Measurements from ENCODE around the gene TMEFF2.
A peak's percentile ranks its signal among the peaks of the same experiment; 100 is the strongest.
"Not testable (repeated sequence)": the region's sequence is repeated elsewhere in the genome, so short reads cannot be mapped to it uniquely, and the experiment has no call there.

Gene TMEFF2

DNA sequence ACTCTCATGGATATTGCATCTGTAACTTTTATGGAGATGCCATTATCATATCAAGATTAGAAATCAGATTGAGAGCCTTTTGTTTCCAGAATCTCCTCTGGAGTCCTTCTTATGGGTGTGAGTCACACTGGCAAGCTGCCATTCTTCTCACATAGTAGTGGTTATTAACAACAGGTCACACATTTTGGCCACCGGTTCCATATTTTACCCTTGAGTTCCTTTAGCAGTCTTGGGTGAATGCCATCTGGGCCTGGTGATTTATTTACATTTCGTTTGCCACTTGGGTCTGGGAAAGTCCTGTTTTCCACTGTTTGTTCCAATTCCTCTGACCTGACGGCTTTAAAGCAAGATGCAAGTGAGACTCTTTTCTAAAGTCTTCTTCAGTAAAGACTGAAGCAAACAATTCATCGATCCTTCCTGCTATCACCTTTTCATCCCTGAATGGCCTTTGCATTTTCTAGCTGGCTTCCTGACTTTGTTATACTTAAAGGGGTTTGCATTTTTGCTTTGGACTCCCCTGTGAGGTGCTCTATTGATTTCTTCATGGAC, 267.3 kb downstream of the TMEFF2 start:
- peak; percentile 53 for FAIRE-seq

- no peak for FAIRE-seq
Measured at GRCh38 chr2:191926671-191927070, 268.1 kb downstream of the TMEFF2 start.

DNA sequence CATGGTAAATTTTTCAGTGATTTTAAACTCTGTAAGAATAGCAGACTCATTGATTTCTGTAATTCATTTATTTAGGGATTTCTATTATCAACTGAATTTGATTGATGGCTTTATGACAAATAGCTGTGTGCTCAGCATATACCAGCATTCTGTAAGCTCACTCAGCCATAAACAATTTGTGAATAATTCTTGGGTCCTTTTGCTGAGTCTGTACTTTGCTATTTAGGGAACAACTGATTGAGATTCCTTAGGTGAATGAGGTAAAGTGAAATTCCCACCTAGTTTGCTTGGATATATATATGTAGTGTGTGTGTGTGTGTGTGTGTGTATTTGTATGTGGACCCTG, 271.1 kb downstream of the TMEFF2 start:
- FAIRE-seq: no peak

DNA sequence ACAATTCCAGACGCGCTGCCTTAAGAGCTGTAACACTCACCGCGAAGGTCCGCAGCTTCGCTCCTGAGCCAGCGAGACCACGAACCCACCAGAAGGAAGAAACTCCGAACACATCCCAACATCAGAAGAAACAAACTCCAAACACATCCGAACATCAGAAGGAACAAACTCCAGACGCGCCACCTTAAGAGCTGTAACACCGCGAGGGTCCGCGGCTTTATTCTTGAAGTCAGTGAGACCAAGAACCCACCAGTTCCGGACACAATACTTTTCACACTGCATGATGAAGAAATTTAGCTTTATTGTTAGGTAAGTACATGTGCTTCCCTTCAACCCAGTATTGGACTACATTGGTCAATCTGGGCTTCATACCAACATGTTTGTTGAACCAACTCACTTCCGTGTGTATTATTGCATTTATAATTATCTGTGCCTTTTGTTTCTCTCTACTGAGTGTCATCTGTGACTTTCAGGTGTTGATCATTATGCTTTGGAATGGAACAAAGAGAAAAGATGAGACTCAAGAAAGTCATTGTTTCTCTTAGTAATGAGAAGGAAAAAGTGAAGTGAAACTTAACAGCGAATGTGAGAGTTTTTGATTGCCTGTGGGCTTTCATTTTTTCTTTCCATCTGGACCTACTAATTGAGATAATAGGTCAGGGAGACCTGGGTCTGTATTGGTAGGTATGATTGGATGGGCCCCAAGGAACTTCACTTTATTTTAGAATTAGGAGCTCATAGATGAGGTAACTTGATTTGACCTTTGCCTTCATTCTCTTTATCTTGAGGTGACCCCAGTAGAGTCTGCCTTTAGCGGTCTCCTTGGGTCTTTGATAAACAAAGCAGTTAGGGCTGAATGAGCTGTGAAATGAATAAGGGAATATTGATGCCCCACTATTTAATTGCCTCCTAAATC, 271.7 kb downstream of the TMEFF2 start:
- no peak for FAIRE-seq

- not testable (repeated sequence) for FAIRE-seq
Measured at GRCh38 chr2:191921650-191922049, 273.1 kb downstream of the TMEFF2 start.

GRCh38 chr2:191920502-191920901, 274.2 kb downstream of the TMEFF2 start:
- no peak for FAIRE-seq

DNA sequence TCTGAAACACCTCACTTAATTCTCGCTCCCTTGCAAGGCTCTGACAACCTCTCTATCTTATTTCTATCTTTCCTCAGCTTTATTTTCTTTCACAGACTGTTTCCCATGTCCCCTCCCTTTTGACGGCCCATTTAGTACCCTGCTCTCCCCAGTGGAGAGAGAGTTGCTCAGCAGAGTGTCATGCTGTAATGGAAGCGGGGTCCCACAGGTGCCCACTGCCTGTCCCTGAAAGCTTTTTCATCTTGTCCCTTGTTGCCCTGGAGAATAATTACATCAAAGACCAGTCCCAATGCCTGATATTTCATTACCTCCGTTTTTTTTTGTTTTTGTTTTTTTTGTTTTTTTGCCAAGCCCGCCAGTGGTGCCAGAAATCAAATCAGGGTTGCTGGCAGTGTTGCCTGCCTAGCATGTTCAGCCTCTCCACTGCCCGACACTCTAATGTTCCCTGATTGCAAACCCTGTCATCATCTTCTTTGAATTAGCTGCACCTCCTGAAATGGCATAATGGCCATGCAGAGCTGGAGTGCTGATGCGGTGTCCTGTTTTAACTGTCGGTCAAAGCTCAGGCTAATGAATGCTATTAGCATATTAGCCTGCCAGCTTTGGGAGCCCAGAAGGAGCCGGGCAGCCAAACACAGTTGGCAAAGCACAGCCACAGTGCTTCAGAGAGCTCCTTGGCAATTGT, 276.6 kb downstream of the TMEFF2 start:
- FAIRE-seq: no peak

DNA sequence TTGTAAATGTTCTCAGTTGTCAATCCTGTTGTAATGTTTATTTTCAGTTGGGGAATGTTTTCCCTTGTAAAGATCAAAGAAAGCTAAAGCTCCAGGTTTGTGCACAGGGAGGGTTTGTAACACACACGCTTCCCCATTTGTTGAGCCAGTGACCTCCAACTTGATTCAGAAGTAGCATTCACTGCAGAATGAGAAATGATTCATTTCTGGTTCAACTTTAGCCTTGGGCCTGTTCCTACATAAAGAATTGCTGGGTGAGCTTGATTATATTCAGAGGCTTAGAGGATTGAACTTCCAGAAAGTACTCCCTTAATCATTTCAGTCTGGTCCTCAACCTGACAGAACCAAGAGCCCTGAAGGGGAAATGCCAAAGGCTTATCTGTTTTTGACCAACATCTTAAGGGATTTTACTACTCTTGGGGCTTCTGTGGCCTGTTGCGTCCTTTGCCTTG, 277.3 kb downstream of the TMEFF2 start:
- FAIRE-seq: no peak

DNA sequence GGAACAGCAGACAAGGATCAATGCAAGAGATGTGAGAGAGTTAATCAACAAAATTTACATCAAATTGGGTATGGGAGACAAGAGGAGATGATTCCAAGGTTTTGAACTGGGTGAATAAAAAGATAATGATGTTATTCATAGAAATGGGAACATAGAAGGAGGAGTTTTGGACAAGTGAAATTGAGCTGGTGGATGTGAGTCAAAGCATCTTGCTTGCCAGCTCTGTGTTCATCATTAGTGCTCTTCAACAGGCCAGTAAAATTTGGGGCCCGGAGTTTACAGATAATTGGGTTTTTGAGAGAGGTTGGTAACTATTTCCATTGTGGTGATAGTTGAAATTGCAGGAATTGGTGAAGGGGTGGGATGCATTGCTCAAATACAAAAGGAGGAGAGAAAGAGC, 277.9 kb downstream of the TMEFF2 start:
- no peak for FAIRE-seq

DNA sequence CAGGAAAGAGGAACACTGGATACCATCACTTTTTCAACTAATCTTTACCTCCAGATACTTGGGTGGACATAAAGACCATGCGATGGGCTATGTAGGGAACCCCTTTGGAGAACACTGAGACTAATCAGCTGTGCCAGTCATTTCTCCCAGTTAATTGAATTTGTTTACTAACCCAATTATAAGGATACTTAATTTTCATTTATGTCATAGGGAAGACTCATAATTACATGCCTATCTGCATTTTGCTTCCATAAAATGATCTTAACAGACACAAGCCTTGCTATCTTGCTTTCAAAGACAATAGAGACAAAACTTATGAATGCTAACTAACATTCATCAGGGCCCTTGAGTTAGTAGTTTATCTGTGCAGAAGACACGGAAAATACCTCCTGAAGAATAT, 279.0 kb downstream of the TMEFF2 start:
- FAIRE-seq: no peak

- no peak for FAIRE-seq
Measured at GRCh38 chr2:191913796-191914195, 280.9 kb downstream of the TMEFF2 start.

DNA sequence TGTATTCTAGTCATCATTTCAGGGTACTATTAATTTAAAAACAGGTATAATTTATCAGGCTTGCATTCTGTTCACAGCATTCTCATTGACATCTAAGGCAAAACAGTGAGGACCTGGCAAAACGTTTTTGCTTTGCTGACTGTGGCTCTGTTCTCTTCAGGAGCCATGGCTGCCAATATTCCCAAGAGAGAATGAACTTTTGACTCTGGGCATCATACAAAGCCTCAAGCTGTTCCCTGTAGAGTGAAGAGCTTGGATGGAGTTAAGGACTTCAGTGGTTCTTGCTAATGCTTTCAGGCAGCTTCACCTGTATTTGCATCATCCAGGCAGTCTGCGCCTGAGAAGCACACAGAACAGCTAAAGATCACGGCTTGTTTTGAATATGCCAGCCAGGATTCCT, 282.0 kb downstream of the TMEFF2 start:
- no peak for FAIRE-seq

- FAIRE-seq: no peak
Measured at GRCh38 chr2:191910518-191910917, 284.2 kb downstream of the TMEFF2 start.

DNA sequence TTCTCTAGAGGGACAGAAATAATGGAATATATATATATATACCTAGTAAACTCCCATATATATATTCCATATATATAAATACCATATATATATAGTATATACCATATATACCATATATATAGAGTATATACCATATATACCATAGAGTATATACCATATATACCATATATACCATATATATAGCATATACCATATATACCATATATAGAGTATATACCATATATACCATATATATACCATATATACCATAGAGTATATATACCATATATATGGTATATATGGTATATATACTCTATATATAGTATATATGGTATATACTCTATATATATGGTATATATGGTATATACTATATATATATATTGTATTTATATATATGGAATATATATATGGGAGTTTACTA, 285.9 kb downstream of the TMEFF2 start:
- FAIRE-seq: no peak

DNA sequence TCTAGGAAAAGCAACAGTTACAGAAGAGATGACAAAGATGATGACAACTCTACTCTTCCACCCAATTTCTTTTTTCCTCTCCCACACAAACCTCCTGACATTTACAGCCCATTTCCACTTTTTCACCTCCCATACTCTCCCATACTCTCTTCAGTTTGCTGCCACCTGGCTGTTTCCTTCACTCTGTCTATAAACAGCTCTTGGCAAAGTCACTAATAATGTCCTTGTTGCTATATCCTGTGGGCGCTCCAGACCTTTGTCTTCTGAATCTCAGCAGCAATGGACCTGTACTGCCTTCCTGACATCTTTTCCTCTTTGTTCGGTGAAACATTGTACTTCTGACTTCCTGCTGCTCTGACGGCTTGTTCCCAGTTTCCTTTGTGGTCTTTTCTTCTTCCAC, 287.2 kb downstream of the TMEFF2 start:
- FAIRE-seq: no peak

- no peak for FAIRE-seq
Measured at GRCh38 chr2:191907091-191907490, 287.6 kb downstream of the TMEFF2 start.

DNA sequence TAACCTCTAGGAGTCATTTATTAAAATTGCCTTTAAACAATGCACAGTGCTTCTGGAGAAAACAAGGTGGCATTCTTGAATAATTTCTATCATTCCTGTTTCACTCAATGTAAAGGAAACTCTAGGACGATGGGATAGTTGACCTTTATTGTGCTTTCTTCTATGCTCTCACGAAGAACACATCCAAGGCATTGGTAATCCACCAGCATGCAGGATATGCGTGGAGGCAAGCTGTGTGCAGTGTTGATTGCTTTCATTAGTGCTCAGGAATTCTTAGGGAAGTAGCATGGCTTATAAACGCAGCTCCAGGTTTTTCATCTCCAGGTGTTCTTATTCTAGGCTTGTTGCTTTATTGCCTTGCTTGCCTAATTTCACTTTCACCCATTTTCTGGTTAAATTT, 289.4 kb downstream of the TMEFF2 start:
- FAIRE-seq: no peak

GRCh38 chr2:191901031-191901430, 293.7 kb downstream of the TMEFF2 start:
- no peak for FAIRE-seq

DNA sequence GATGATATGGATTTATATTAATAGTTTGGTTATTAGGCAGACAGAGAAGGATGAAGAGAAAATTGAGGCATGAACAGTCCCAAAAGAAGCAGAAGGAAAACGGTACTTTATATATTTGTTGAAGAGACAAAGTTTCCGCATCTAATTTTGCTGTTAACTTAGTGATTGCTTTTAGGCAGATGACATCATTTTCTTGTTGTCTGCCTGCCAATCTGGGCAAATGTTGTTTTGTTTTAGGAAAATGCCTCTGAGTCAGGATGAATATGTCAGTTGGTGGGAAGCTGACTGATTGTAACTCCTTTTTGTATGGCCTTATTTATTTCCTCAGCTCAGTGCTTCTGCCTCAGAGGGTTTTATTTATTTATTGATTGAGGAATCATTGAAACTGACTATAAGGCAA, 295.3 kb downstream of the TMEFF2 start:
- no peak for FAIRE-seq

Measured in islet of Langerhans (tissue), 1 donor.